Measurements from ENCODE around the gene PRR9. TPM values are rescaled to one million over a fixed set of nuclear protein-coding genes. Genes with fewer than 3 reads are reported as not detected.

PRR9 gene
- polyA plus RNA-seq, 1 donor from 2014 or later: not detected

DNA sequence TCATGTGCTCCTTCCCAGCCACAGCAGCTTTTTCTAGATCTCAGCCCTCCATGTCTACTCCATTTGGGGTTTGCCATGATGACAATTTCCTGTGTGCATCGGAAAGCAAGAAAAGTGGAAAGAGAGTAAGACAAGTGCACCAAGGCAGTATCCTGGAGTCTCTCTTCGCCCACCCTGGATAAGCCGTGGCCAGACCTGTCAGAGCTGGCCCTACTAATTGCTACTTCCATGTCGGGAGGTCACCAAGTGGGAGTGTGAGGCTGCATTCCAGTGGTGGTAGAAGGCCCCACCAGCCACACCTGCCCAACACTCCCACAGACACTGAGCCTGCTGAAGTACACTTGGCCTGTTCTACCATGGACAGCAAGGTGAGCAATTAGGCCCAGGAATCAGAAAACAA, 28.1 kb downstream of the PRR9 start:
- no peaks in the 10 kb centered on the region for H3K27me3 ChIP-seq (ENCODE audit: insufficient read depth, low read depth, low read length)
- no peaks in the 10 kb centered on the region for H3K9me3 ChIP-seq (ENCODE audit: low read length)
- H3K9ac ChIP-seq (ENCODE audit: low read length): no peak overlapping the region
- no peak overlapping the region for H3K4me2 ChIP-seq (ENCODE audit: low read length)
- H3K27ac ChIP-seq (ENCODE audit: low read length): no peak overlapping the region
- TF ChIP-seq RAD21 (conservative IDR thresholded peaks at IDR 0.05) (no peak), MXI1 (conservative IDR thresholded peaks at IDR 0.05; ENCODE audit: poor library complexity, severe bottlenecking) (no peak), CTCF (IDR thresholded peaks at IDR 0.05; ENCODE audit: poor library complexity, severe bottlenecking) (no peak), TAF1 (IDR thresholded peaks at IDR 0.05; ENCODE audit: low read depth) (no peak), EZH2 (IDR thresholded peaks at IDR 0.05; ENCODE audit: borderline replicate concordance, insufficient read depth, low read length, poor library complexity, severe bottlenecking) (no peak), POLR2AphosphoS5 (IDR thresholded peaks at IDR 0.05) (no peak), SMC3 (conservative IDR thresholded peaks at IDR 0.05; ENCODE audit: poor library complexity) (no peak), EP300 (conservative IDR thresholded peaks at IDR 0.05; ENCODE audit: poor library complexity, severe bottlenecking) (no peak)
- TF ChIP-seq, protein P1, sequence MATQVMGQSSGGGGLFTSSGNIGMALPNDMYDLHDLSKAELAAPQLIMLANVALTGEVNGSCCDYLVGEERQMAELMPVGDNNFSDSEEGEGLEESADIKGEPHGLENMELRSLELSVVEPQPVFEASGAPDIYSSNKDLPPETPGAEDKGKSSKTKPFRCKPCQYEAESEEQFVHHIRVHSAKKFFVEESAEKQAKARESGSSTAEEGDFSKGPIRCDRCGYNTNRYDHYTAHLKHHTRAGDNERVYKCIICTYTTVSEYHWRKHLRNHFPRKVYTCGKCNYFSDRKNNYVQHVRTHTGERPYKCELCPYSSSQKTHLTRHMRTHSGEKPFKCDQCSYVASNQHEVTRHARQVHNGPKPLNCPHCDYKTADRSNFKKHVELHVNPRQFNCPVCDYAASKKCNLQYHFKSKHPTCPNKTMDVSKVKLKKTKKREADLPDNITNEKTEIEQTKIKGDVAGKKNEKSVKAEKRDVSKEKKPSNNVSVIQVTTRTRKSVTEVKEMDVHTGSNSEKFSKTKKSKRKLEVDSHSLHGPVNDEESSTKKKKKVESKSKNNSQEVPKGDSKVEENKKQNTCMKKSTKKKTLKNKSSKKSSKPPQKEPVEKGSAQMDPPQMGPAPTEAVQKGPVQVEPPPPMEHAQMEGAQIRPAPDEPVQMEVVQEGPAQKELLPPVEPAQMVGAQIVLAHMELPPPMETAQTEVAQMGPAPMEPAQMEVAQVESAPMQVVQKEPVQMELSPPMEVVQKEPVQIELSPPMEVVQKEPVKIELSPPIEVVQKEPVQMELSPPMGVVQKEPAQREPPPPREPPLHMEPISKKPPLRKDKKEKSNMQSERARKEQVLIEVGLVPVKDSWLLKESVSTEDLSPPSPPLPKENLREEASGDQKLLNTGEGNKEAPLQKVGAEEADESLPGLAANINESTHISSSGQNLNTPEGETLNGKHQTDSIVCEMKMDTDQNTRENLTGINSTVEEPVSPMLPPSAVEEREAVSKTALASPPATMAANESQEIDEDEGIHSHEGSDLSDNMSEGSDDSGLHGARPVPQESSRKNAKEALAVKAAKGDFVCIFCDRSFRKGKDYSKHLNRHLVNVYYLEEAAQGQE (IDR thresholded peaks at IDR 0.05; ENCODE audit: borderline replicate concordance): no peak
- no peaks in the 10 kb centered on the region for H3K9me2 ChIP-seq (ENCODE audit: insufficient read depth, low read length)
- H3K36me3 ChIP-seq (ENCODE audit: insufficient read depth, low read length): no peaks in the 10 kb centered on the region
- no peaks in the 10 kb centered on the region for H3F3A ChIP-seq (ENCODE audit: insufficient read depth, low read length, poor library complexity, severe bottlenecking)
- H4K20me1 ChIP-seq (ENCODE audit: insufficient read depth): no peaks in the 10 kb centered on the region
- H3K4me3 ChIP-seq (ENCODE audit: low read length): no peak overlapping the region
- no peak overlapping the region for H2AFZ ChIP-seq (ENCODE audit: low read depth, low read length)
- no peaks in the 10 kb centered on the region for H3K79me2 ChIP-seq (replicated peaks; ENCODE audit: insufficient read depth, low read length)

DNA sequence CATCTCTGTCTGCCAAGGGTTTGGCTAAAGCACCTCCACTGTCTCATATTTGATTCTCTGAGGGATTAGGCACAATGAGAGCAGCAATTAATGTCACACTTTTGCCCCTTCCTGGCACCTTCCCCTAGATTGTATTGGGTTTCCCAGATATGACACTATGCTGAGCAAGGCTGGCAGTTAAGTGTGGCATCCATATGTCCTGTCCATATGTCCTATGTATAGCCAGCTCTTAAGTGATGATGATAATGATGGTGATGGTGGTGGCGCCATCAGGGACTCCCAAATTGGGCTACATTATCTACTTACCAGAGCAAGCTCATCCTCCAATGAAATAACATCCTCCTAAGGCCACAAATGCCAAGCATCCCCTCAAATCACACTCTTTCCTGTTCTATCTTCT, 28.6 kb downstream of the PRR9 start:
- no peak overlapping the region for H2AFZ ChIP-seq (ENCODE audit: low read depth, low read length)
- TF ChIP-seq, protein P1 (IDR thresholded peaks at IDR 0.05; ENCODE audit: borderline replicate concordance): no peak
- TF ChIP-seq EZH2 (IDR thresholded peaks at IDR 0.05; ENCODE audit: borderline replicate concordance, insufficient read depth, low read length, poor library complexity, severe bottlenecking): no peak
- no peak for TF ChIP-seq TAF1 (IDR thresholded peaks at IDR 0.05; ENCODE audit: low read depth)
- TF ChIP-seq EP300 (conservative IDR thresholded peaks at IDR 0.05; ENCODE audit: poor library complexity, severe bottlenecking): no peak
- H3K9me3 ChIP-seq (ENCODE audit: low read length): no peaks in the 10 kb centered on the region

More for the DNA sequence above, 28.6 kb downstream of the PRR9 start:
- no peaks in the 10 kb centered on the region for H3K79me2 ChIP-seq (replicated peaks; ENCODE audit: insufficient read depth, low read length)
- H3K4me2 ChIP-seq (ENCODE audit: low read length): no peak overlapping the region
- no peaks in the 10 kb centered on the region for H4K20me1 ChIP-seq (ENCODE audit: insufficient read depth)
- H3K27ac ChIP-seq (ENCODE audit: low read length): no peak overlapping the region
- H3F3A ChIP-seq (ENCODE audit: insufficient read depth, low read length, poor library complexity, severe bottlenecking): no peaks in the 10 kb centered on the region
- no peak overlapping the region for H3K9ac ChIP-seq (ENCODE audit: low read length)
- no peaks in the 10 kb centered on the region for H3K36me3 ChIP-seq (ENCODE audit: insufficient read depth, low read length)
- no peak overlapping the region for H3K4me3 ChIP-seq (ENCODE audit: low read length)
- no peaks in the 10 kb centered on the region for H3K9me2 ChIP-seq (ENCODE audit: insufficient read depth, low read length)
- H3K27me3 ChIP-seq (ENCODE audit: insufficient read depth, low read depth, low read length): no peaks in the 10 kb centered on the region

Measured in neural cell (in vitro differentiated cells).